Measurements from ENCODE around the gene STK4. TPM values are rescaled to one million over a fixed set of nuclear protein-coding genes. Genes with fewer than 3 reads are reported as not detected.
"Not testable (repeated sequence)": the region's sequence is repeated elsewhere in the genome, so short reads cannot be mapped to it uniquely, and the experiment has no call there.

Gene STK4
- total RNA-seq, 2 donors from 2014 or later: 28.9 to 29.9 TPM

- intact Hi-C loops (cut with DNase I): no loop called here
- Histone ChIP-seq H3K9me3 (no peaks in the 10 kb centered on the region), H3K36me3 (no peaks in the 10 kb centered on the region), H3K27me3 (no peaks in the 10 kb centered on the region), H3K4me3 (no peak overlapping the region), H3K4me1 (no peaks in the 10 kb centered on the region), H3K9ac (ENCODE audit: low read depth in 2 of 2, low read length in 2 of 2) (no peak overlapping the region), H3K27ac (no peak overlapping the region)
- no peak for TF ChIP-seq CTCF (IDR thresholded peaks at IDR 0.05)
- DNase-seq: no peak
Observed at GRCh38 chr20:45021631-45022030, 55.3 kb downstream of the STK4 start.

- H3K27ac ChIP-seq; DNase-seq; intact Hi-C loops (cut with DNase I); H3K4me1 ChIP-seq; H3K36me3 ChIP-seq; H3K9ac ChIP-seq (ENCODE audit: low read depth in 2 of 2, low read length in 2 of 2); H3K27me3 ChIP-seq; H3K9me3 ChIP-seq; H3K4me3 ChIP-seq: not testable (repeated sequence)
Observed at GRCh38 chr20:45023140-45023539, 56.8 kb downstream of the STK4 start.

- Histone ChIP-seq H3K36me3 (peaks cover 4% of the 10 kb centered on the region), H3K4me1 (no peaks in the 10 kb centered on the region), H3K9me3 (no peaks in the 10 kb centered on the region), H3K9ac (ENCODE audit: low read depth in 2 of 2, low read length in 2 of 2) (no peak overlapping the region), H3K4me3 (no peak overlapping the region), H3K27me3 (no peaks in the 10 kb centered on the region), H3K27ac (no peak overlapping the region)
- no peak for TF ChIP-seq CTCF (IDR thresholded peaks at IDR 0.05)
- DNase-seq: no peak
- intact Hi-C loops (cut with DNase I): no loop called here
Observed at GRCh38 chr20:45028424-45029136, 62.3 kb downstream of the STK4 start.

GRCh38 chr20:45029884-45030283, 63.6 kb downstream of the STK4 start:
- peaks cover 4% of the 10 kb centered on the region for H3K36me3 ChIP-seq
- H3K9ac ChIP-seq (ENCODE audit: low read depth in 2 of 2, low read length in 2 of 2): no peak overlapping the region
- TF ChIP-seq CTCF (IDR thresholded peaks at IDR 0.05): no peak
- no peaks in the 10 kb centered on the region for H3K4me1 ChIP-seq
- H3K27me3 ChIP-seq: no peaks in the 10 kb centered on the region
- intact Hi-C loops (cut with DNase I): no loop called here
- DNase-seq: no peak
- H3K9me3 ChIP-seq: no peaks in the 10 kb centered on the region
- no peak overlapping the region for H3K4me3 ChIP-seq
- H3K27ac ChIP-seq: no peak overlapping the region

- intact Hi-C loops (cut with DNase I): no loop called here
- Histone ChIP-seq H3K27ac (no peak overlapping the region), H3K4me3 (no peak overlapping the region), H3K36me3 (peaks cover 4% of the 10 kb centered on the region), H3K4me1 (no peaks in the 10 kb centered on the region), H3K27me3 (no peaks in the 10 kb centered on the region), H3K9ac (ENCODE audit: low read depth in 2 of 2, low read length in 2 of 2) (no peak overlapping the region), H3K9me3 (no peaks in the 10 kb centered on the region)
- DNase-seq: no peak
- TF ChIP-seq CTCF (IDR thresholded peaks at IDR 0.05): no peak
Observed at GRCh38 chr20:45032276-45032675, 66.0 kb downstream of the STK4 start.

- no peak for TF ChIP-seq CTCF (IDR thresholded peaks at IDR 0.05)
- Histone ChIP-seq H3K4me1 (no peaks in the 10 kb centered on the region), H3K36me3 (peaks cover 4% of the 10 kb centered on the region), H3K27me3 (no peaks in the 10 kb centered on the region), H3K9ac (ENCODE audit: low read depth in 2 of 2, low read length in 2 of 2) (no peak overlapping the region), H3K9me3 (no peaks in the 10 kb centered on the region), H3K27ac (no peak overlapping the region), H3K4me3 (no peak overlapping the region)
- intact Hi-C loops (cut with DNase I): no loop called here
- no peak for DNase-seq
Observed at GRCh38 chr20:45032781-45033180, 66.5 kb downstream of the STK4 start.

Data from colonic mucosa (tissue), 4 donors.